A673 (cell line): ENCODE data around the gene IL1R1. TPM values are rescaled to one million over a fixed set of nuclear protein-coding genes. Genes with fewer than 3 reads are reported as not detected.

Experiments
- BruUV-seq: library from RNA; stranded (reverse); fragments of 400-500 nt; replicated peaks from 2 replicates; lab custom pipeline; 2021; lab: Mats Ljungman, UMichigan
- CTCF ChIA-PET: fragments of 300-600 bp; sonication (Branson Sonifier 250); formaldehyde crosslinking; loops from one replicate; lab custom pipeline; 2022; ENCODE audit warnings: antibody characterized with exemption; lab: Charles Lee
- POLR2A ChIA-PET: fragments of 300-600 bp; sonication (Branson Sonifier 250); formaldehyde crosslinking; loops from one replicate; lab custom pipeline; 2022; ENCODE audit warnings: antibody characterized with exemption; ENCODE audit not compliant: low non-redundant PET; lab: Charles Lee
- DNase-seq: peaks from one replicate; pipeline ENCODE4 v3.0.0-alpha.2; 2015; ENCODE audit warnings: low spot score
- H3K27ac ChIP-seq: fragments of 200-600 bp; sonication (generic); 2 replicates; pipeline ENCODE4 v1.5.1; 2016; ENCODE audit warnings: mixed run types, low read depth, mild to moderate bottlenecking, mixed read lengths, antibody characterized with exemption, low read length; ENCODE audit not compliant: poor library complexity, severe bottlenecking
- H3K27me3 ChIP-seq: fragments of 200-600 bp; sonication (generic); replicated peaks from 2 replicates; pipeline ENCODE4 v1.6.1; 2017; ENCODE audit warnings: mixed run types, low read depth, mild to moderate bottlenecking, mixed read lengths, antibody characterized with exemption, low read length; ENCODE audit not compliant: insufficient read depth, poor library complexity
- H3K36me3 ChIP-seq: fragments of 200-600 bp; sonication (generic); 2 replicates; pipeline ENCODE4 v1.6.1; 2016; ENCODE audit warnings: mixed run types, mild to moderate bottlenecking, mixed read lengths, antibody characterized with exemption, low read length; ENCODE audit not compliant: insufficient read depth, poor library complexity, severe bottlenecking
- H3K4me1 ChIP-seq: fragments of 200-600 bp; sonication (generic); 2 replicates; pipeline ENCODE4 v1.6.1; 2017; ENCODE audit warnings: mixed run types, mild to moderate bottlenecking, mixed read lengths, antibody characterized with exemption, low read length; ENCODE audit not compliant: insufficient read depth, poor library complexity, severe bottlenecking
- H3K4me3 ChIP-seq: fragments of 200-600 bp; sonication (generic); 2 replicates; pipeline ENCODE4 v1.5.1; 2016; ENCODE audit warnings: low read depth, mixed run types, mild to moderate bottlenecking, mixed read lengths, low read length; ENCODE audit not compliant: poor library complexity, severe bottlenecking
- H3K9me3 ChIP-seq: fragments of 200-600 bp; sonication (generic); 2 replicates; pipeline ENCODE4 v1.6.1; 2016; ENCODE audit warnings: mixed run types, low read depth, mild to moderate bottlenecking, mixed read lengths, antibody characterized with exemption, low read length; ENCODE audit not compliant: poor library complexity, severe bottlenecking
- CTCF ChIP-seq: fragments of 300-800, 200-600 bp; sonication (generic); conservative IDR thresholded peaks from 2 replicates; pipeline ENCODE4 v1.5.1; 2017; ENCODE audit warnings: low read depth, mild to moderate bottlenecking, antibody characterized with exemption, low read length, moderate library complexity, mixed read lengths
- EZH2 ChIP-seq: fragments of 200-600 bp; sonication (generic); IDR thresholded peaks from 2 replicates; pipeline ENCODE4 v1.6.1; 2017; ENCODE audit warnings: borderline replicate concordance, low read depth, mild to moderate bottlenecking, mixed read lengths, antibody characterized with exemption, low read length; ENCODE audit not compliant: poor library complexity, severe bottlenecking
- intact Hi-C: fragments of 100-400 bp; cut with micrococcal nuclease; formaldehyde crosslinking; loops from one replicate; pipeline ENCODE4 v1.10.0; 2022; ENCODE audit not compliant: unreplicated experiment
- total RNA-seq: library from RNA; stranded (reverse); gene quantifications from 2 replicates; pipeline ENCODE4 v1.2.3, GENCODE V29; 2021

Gene IL1R1
- total RNA-seq, 1 experiment from 2014 or later, result 0.45 TPM

GRCh38 chr2:102096103-102096502 is 46.4 kb upstream of the IL1R1 start:
- BruUV-seq, result no TSS peak
- H3K4me3 ChIP-seq, result no peak overlapping the region
- no peaks in the 10 kb centered on the region for H3K4me1 ChIP-seq
- no peaks in the 10 kb centered on the region for H3K36me3 ChIP-seq
- DNase-seq, result no peak
- ChIA-PET POLR2A (no interaction called here), CTCF (no interaction called here)
- no peaks in the 10 kb centered on the region for H3K9me3 ChIP-seq
- no peaks in the 10 kb centered on the region for H3K27me3 ChIP-seq
- intact Hi-C loops, result no loop called here
- no peak overlapping the region for H3K27ac ChIP-seq
- TF ChIP-seq EZH2 (no peak), CTCF (no peak)

- no peak for DNase-seq
- BruUV-seq, result no TSS peak
- ChIA-PET CTCF (no interaction called here), POLR2A (no interaction called here)
- H3K27me3 ChIP-seq, result no peaks in the 10 kb centered on the region
- intact Hi-C loops, result no loop called here
- H3K4me3 ChIP-seq, result no peak overlapping the region
- no peaks in the 10 kb centered on the region for H3K4me1 ChIP-seq
- H3K36me3 ChIP-seq, result no peaks in the 10 kb centered on the region
- no peak overlapping the region for H3K27ac ChIP-seq
- TF ChIP-seq CTCF, result no peak
- no peak for TF ChIP-seq EZH2
- H3K9me3 ChIP-seq, result no peaks in the 10 kb centered on the region
These were observed 43.8 kb upstream of the IL1R1 start for GRCh38 chr2:102098756-102099155.

- Histone ChIP-seq H3K36me3 (no peaks in the 10 kb centered on the region), H3K4me3 (no peak overlapping the region), H3K27ac (no peak overlapping the region), H3K9me3 (no peaks in the 10 kb centered on the region), H3K27me3 (no peaks in the 10 kb centered on the region), H3K4me1 (no peaks in the 10 kb centered on the region)
- ChIA-PET POLR2A (no interaction called here), CTCF (no interaction called here)
- intact Hi-C loops, result no loop called here
- TF ChIP-seq CTCF (no peak), EZH2 (no peak)
- no peak for DNase-seq
- no TSS peak for BruUV-seq
These were observed 42.8 kb upstream of the IL1R1 start for GRCh38 chr2:102099536-102100298.
